H9 (cell line): Measurements from ENCODE around the gene PAFAH1B2. TPM values are rescaled to one million over a fixed set of nuclear protein-coding genes. Genes with fewer than 3 reads are reported as not detected.

Experiments used
- DNase-seq: peaks from one replicate; pipeline ENCODE4 v3.0.0-alpha.2; 2017
- H2AFZ ChIP-seq: one replicate; pipeline ENCODE4 v1.6.1; 2013; ENCODE audit warnings: mild to moderate bottlenecking, low read length, control low read depth, moderate library complexity
- H2AK5ac ChIP-seq: 2 replicates; pipeline ENCODE4 v1.6.1; 2013; ENCODE audit warnings: low read length, control low read depth, mixed read lengths; ENCODE audit not compliant: insufficient read length
- H2BK120ac ChIP-seq: one replicate; pipeline ENCODE4 v1.6.1; 2013; ENCODE audit warnings: low read depth, mild to moderate bottlenecking, low read length, control low read depth, inconsistent platforms; ENCODE audit not compliant: poor library complexity, severe bottlenecking
- H2BK12ac ChIP-seq: 2 replicates; pipeline ENCODE4 v1.6.1; 2013; ENCODE audit warnings: low read length, control low read depth, mixed read lengths, low read depth; ENCODE audit not compliant: insufficient read length
- H2BK15ac ChIP-seq: 2 replicates; pipeline ENCODE4 v1.6.1; 2013; ENCODE audit warnings: low read depth, low read length, control low read depth
- H2BK20ac ChIP-seq: one replicate; pipeline ENCODE4 v1.6.1; 2013; ENCODE audit warnings: low read depth, mild to moderate bottlenecking, low read length, control low read depth, inconsistent platforms; ENCODE audit not compliant: poor library complexity, severe bottlenecking
- H2BK5ac ChIP-seq: 2 replicates; pipeline ENCODE4 v1.6.1; 2013; ENCODE audit warnings: low read length, control low read depth, mixed read lengths; ENCODE audit not compliant: insufficient read length
- H3K14ac ChIP-seq: 2 replicates; pipeline ENCODE4 v1.6.1; 2013; ENCODE audit warnings: low read length, control low read depth; ENCODE audit not compliant: insufficient read depth
- H3K18ac ChIP-seq: 2 replicates; pipeline ENCODE4 v1.6.1; 2013; ENCODE audit warnings: low read depth, mild to moderate bottlenecking, mixed read lengths, low read length, control low read depth; ENCODE audit not compliant: insufficient read length
- H3K23ac ChIP-seq: 2 replicates; pipeline ENCODE4 v1.6.1; 2013; ENCODE audit warnings: low read length, control low read depth, mixed read lengths, low read depth; ENCODE audit not compliant: insufficient read length
- H3K23me2 ChIP-seq: 2 replicates; pipeline ENCODE4 v1.6.1; 2013; ENCODE audit warnings: low read depth, mild to moderate bottlenecking, mixed read lengths, low read length, control low read depth; ENCODE audit not compliant: insufficient read length, poor library complexity, severe bottlenecking
- H3K27ac ChIP-seq: 2 replicates; pipeline ENCODE4 v1.5.1; 2013; ENCODE audit warnings: low read length, control low read depth, mixed read lengths, low read depth; ENCODE audit not compliant: insufficient read length
- H3K27me3 ChIP-seq: 2 replicates; pipeline ENCODE4 v1.6.1; 2013; ENCODE audit warnings: low read length, control low read depth, inconsistent platforms; ENCODE audit not compliant: insufficient read depth
- H3K4ac ChIP-seq: 2 replicates; pipeline ENCODE4 v1.6.1; 2013; ENCODE audit warnings: low read depth, mild to moderate bottlenecking, control low read depth, inconsistent platforms, low read length, moderate library complexity
- H3K4me1 ChIP-seq: 2 replicates; pipeline ENCODE4 v1.6.1; 2013; ENCODE audit warnings: low read length, control low read depth, inconsistent platforms; ENCODE audit not compliant: insufficient read depth
- H3K4me2 ChIP-seq: 2 replicates; pipeline ENCODE4 v1.6.1; 2013; ENCODE audit warnings: low read length, control low read depth, mixed read lengths; ENCODE audit not compliant: insufficient read length, insufficient read depth
- H3K56ac ChIP-seq: 2 replicates; pipeline ENCODE4 v1.6.1; 2013; ENCODE audit warnings: low read depth, mild to moderate bottlenecking, mixed read lengths, low read length, control low read depth; ENCODE audit not compliant: insufficient read length
- H3K79me1 ChIP-seq: 2 replicates; pipeline ENCODE4 v1.6.1; 2013; ENCODE audit warnings: low read depth, mild to moderate bottlenecking, moderate library complexity, low read length, control low read depth, inconsistent platforms; ENCODE audit not compliant: insufficient read depth, poor library complexity, severe bottlenecking
- H3K79me2 ChIP-seq: 2 replicates; pipeline ENCODE4 v1.6.1; 2013; ENCODE audit warnings: low read length, control low read depth, inconsistent platforms; ENCODE audit not compliant: insufficient read depth
- H3K9ac ChIP-seq: 2 replicates; pipeline ENCODE4 v1.6.1; 2013; ENCODE audit warnings: low read length, control low read depth, mixed read lengths; ENCODE audit not compliant: insufficient read length; ENCODE audit errors: extremely low read depth
- H3K9me3 ChIP-seq: one replicate; pipeline ENCODE4 v1.6.1; 2013; ENCODE audit warnings: low read depth, low read length, inconsistent platforms; ENCODE audit not compliant: control insufficient read depth
- H3T11ph ChIP-seq: one replicate; pipeline ENCODE4 v1.6.1; 2013; ENCODE audit warnings: mild to moderate bottlenecking, low read length, control low read depth, inconsistent platforms
- H4K20me1 ChIP-seq: one replicate; pipeline ENCODE4 v1.6.1; 2013; ENCODE audit not compliant: control insufficient read depth, insufficient read length, insufficient read depth
- H4K5ac ChIP-seq: 2 replicates; pipeline ENCODE4 v1.6.1; 2013; ENCODE audit warnings: low read depth, mild to moderate bottlenecking, mixed read lengths, low read length, control low read depth; ENCODE audit not compliant: insufficient read length
- H4K8ac ChIP-seq: replicated peaks from 2 replicates; pipeline ENCODE4 v1.6.1; 2013; ENCODE audit warnings: low read length, control low read depth, mixed read lengths, low read depth; ENCODE audit not compliant: insufficient read length
- H4K91ac ChIP-seq: 2 replicates; pipeline ENCODE4 v1.6.1; 2013; ENCODE audit warnings: low read depth, mild to moderate bottlenecking, moderate library complexity, mixed read lengths, low read length, control low read depth; ENCODE audit not compliant: insufficient read length
- H3K27ac Mint-ChIP-seq, 3 experiments: 2 replicates in 2 of 3; 3 replicates in 1 of 3; pipeline ENCODE4 v1.8.0; 2020 to 2021; ENCODE audit warnings: mixed read lengths in 3 of 3, mild to moderate bottlenecking in 1 of 3, moderate library complexity in 1 of 3
- H3K27me3 Mint-ChIP-seq: 2 replicates; pipeline ENCODE4 v1.8.0; 2021; ENCODE audit warnings: low read depth, mild to moderate bottlenecking, moderate library complexity, mixed read lengths
- H3K36me3 Mint-ChIP-seq, 3 experiments: 2 replicates in 2 of 3; 3 replicates in 1 of 3; pipeline ENCODE4 v1.8.0; 2020 to 2021; ENCODE audit warnings: low read depth in 3 of 3, mixed read lengths in 3 of 3; ENCODE audit not compliant: insufficient read depth in 1 of 3
- H3K4me1 Mint-ChIP-seq, 2 experiments: 2 replicates each; pipeline ENCODE4 v1.8.0; 2020; ENCODE audit warnings: mixed read lengths in 2 of 2
- H3K4me3 Mint-ChIP-seq, 2 experiments: 2 replicates in 1 of 2; 3 replicates in 1 of 2; pipeline ENCODE4 v1.8.0; 2020 to 2021; ENCODE audit warnings: mild to moderate bottlenecking in 2 of 2, mixed read lengths in 2 of 2, moderate library complexity in 1 of 2
- H3K9me3 Mint-ChIP-seq, 2 experiments: 2 replicates in 1 of 2; 3 replicates in 1 of 2; pipeline ENCODE4 v1.8.0; 2020; ENCODE audit warnings: mild to moderate bottlenecking in 2 of 2, mixed read lengths in 2 of 2, moderate library complexity in 1 of 2
- WGBS: extraction: QIAGEN DNeasy Blood & Tissue Kit; methylation state at CpG from one replicate; pipeline ENCODE4 v1.1.7; 2013; ENCODE audit warnings: missing lambda C conversion rate, low lambda C conversion rate, mixed read lengths; ENCODE audit not compliant: insufficient read length; ENCODE audit errors: extremely low coverage; 5-methylcytosine and 5-hydroxymethylcytosine counted together
- total RNA-seq: library from RNA; stranded (reverse); gene quantifications from 2 replicates; pipeline ENCODE4 v1.2.1, GENCODE V29; 2021
- TF ChIP-seq, protein P1 (sequence below): fragments of 200-600 bp; sonication (generic); conservative IDR thresholded peaks from 3 replicates; pipeline ENCODE4 v1.8.0; 2021; ENCODE audit warnings: antibody characterized with exemption, mild to moderate bottlenecking

The PAFAH1B2 gene
- total RNA-seq, 1 experiment from 2014 or later, result 161 TPM

DNA sequence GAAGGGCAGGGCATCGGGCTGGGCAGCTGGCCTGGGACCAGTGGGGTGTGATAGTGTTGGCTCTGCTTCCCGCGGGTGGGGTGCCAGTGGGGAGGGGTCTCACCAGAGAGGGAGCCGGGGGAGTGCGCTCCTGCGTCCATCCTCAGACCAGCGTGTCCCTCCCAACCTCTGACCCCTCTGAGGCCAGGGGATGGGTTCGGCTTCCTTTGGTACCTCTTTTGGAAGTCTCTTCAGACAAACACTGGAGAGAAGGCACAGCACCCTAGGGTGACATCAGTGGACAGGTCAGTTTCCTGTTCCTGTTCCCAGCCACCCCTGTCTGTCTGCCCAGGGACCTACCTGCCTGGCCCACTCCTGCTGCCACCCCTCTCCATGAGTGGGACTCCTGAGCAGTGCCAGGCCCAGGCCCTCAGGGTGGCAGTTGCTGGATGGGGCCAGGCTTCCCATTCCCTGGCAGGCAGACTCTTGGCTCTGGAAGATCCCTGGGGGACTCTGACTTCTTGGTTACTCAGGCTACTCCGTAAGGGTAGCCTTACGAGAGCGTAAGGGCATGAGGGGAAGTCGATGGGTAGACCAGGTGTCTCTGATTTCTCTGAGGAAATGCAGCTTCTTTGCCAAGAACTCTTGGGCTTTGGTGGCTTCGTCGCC, 57.7 kb downstream of the PAFAH1B2 start:
- H4K20me1 ChIP-seq, result no peaks in the 10 kb centered on the region
- WGBS, result no CpG with 5 or more reads among the region's 14 CpGs

More for the DNA sequence above, 57.7 kb downstream of the PAFAH1B2 start:
- peaks cover 0 to 3% of the 10 kb centered on the region in 2 experiments; a peak in 1 of 5 replicates for H3K9me3 Mint-ChIP-seq
- no peak overlapping the region for H3K56ac ChIP-seq
- no peak overlapping the region for H3K4me2 ChIP-seq
- H2AFZ ChIP-seq, result no peak overlapping the region
- H3K4me1 ChIP-seq, result no peaks in the 10 kb centered on the region
- H3K79me2 ChIP-seq, result peaks cover 3% of the 10 kb centered on the region; the same call in 1 of the 2 replicates
- no peaks in the 10 kb centered on the region for H3K27me3 Mint-ChIP-seq
- H4K5ac ChIP-seq, result no peak overlapping the region
- peaks cover 35 to 40% of the 10 kb centered on the region in 2 experiments for H3K4me1 Mint-ChIP-seq
- TF ChIP-seq, protein P1, sequence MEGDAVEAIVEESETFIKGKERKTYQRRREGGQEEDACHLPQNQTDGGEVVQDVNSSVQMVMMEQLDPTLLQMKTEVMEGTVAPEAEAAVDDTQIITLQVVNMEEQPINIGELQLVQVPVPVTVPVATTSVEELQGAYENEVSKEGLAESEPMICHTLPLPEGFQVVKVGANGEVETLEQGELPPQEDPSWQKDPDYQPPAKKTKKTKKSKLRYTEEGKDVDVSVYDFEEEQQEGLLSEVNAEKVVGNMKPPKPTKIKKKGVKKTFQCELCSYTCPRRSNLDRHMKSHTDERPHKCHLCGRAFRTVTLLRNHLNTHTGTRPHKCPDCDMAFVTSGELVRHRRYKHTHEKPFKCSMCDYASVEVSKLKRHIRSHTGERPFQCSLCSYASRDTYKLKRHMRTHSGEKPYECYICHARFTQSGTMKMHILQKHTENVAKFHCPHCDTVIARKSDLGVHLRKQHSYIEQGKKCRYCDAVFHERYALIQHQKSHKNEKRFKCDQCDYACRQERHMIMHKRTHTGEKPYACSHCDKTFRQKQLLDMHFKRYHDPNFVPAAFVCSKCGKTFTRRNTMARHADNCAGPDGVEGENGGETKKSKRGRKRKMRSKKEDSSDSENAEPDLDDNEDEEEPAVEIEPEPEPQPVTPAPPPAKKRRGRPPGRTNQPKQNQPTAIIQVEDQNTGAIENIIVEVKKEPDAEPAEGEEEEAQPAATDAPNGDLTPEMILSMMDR, result no peak
- no peak overlapping the region for H3K4ac ChIP-seq
- H4K8ac ChIP-seq, result no peak overlapping the region
- H3K23ac ChIP-seq, result no peak overlapping the region
- H2BK12ac ChIP-seq, result no peak overlapping the region
- H3K27me3 ChIP-seq, result no peaks in the 10 kb centered on the region
- no peak overlapping the region for H3K9ac ChIP-seq
- H3K27ac ChIP-seq, result no peak overlapping the region
- H3K27ac Mint-ChIP-seq, result peak overlapping the region; percentile 39 to 61 (median 48); a peak in 3 of 7 replicates
- no peak overlapping the region for H2BK5ac ChIP-seq
- no peaks in the 10 kb centered on the region for H3K79me1 ChIP-seq
- no peak for DNase-seq
- H3K36me3 Mint-ChIP-seq, result peaks cover 13 to 32% (median 29%) of the 10 kb centered on the region in 3 experiments; a peak in 6 of 7 replicates
- H2BK120ac ChIP-seq, result no peak overlapping the region
- H3K4me3 Mint-ChIP-seq, result no peak overlapping the region
- no peak overlapping the region for H2BK15ac ChIP-seq
- H3K9me3 ChIP-seq, result no peaks in the 10 kb centered on the region
- no peak overlapping the region for H3K14ac ChIP-seq
- no peak overlapping the region for H2BK20ac ChIP-seq
- no peak overlapping the region for H3T11ph ChIP-seq
- peaks cover 8% of the 10 kb centered on the region for H3K23me2 ChIP-seq
- no peak overlapping the region for H4K91ac ChIP-seq
- H2AK5ac ChIP-seq, result no peak overlapping the region
- H3K18ac ChIP-seq, result no peak overlapping the region
